ENCODE measurements around the gene PDZRN3.

Gene PDZRN3

DNA sequence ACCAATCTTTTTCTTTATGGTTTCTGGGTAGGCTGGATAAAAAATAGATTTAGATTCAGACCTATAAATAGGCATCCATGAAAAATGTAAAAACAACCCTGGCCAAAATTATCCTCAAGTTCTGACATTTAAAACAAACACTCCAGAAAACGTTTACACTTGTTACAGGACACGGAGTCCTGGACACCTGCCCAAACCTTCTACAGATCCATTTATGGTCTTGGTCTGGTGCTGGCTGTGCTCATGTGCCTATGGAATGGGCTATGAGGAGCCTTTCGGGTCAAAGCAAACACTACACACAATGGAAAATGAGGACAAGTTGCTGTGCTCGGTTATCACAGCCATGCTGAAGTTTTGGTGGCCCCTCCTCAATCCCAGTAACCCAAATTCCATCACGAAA, 108.1 kb downstream of the PDZRN3 start:
- TF ChIP-seq, protein P1, sequence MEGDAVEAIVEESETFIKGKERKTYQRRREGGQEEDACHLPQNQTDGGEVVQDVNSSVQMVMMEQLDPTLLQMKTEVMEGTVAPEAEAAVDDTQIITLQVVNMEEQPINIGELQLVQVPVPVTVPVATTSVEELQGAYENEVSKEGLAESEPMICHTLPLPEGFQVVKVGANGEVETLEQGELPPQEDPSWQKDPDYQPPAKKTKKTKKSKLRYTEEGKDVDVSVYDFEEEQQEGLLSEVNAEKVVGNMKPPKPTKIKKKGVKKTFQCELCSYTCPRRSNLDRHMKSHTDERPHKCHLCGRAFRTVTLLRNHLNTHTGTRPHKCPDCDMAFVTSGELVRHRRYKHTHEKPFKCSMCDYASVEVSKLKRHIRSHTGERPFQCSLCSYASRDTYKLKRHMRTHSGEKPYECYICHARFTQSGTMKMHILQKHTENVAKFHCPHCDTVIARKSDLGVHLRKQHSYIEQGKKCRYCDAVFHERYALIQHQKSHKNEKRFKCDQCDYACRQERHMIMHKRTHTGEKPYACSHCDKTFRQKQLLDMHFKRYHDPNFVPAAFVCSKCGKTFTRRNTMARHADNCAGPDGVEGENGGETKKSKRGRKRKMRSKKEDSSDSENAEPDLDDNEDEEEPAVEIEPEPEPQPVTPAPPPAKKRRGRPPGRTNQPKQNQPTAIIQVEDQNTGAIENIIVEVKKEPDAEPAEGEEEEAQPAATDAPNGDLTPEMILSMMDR (IDR thresholded peaks at IDR 0.05; ENCODE audit: extremely low read depth, insufficient read depth, missing control alignments), result no peak
- no peak for DNase-seq (ENCODE audit: low spot score)
- in situ Hi-C loops (cut with MboI; ENCODE audit: low pct_unique_long_range_greater_than_20kb, low sequenced_read_pairs, unreplicated experiment), result no loop called here

DNA sequence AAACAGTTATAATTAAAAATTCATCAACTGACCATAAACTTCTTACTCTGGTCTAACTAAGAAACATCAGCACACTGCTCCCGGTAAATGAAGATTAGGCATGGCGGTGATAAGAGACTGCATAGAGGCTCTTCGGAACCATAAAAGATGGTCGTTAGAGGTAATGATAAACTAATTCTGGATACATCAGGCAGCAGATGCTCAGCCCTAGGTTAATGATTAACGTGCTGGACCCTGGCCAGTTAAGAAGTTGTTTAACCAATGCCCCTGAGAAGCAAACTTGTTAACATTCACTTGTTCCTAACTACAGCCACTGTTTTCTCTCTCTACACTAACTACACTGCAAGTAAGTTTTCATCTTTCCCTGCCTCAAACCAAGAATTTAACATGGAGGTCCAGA, 111.5 kb downstream of the PDZRN3 start:
- no peak for DNase-seq (ENCODE audit: low spot score)
- in situ Hi-C loops (cut with MboI; ENCODE audit: low pct_unique_long_range_greater_than_20kb, low sequenced_read_pairs, unreplicated experiment), result no loop called here
- TF ChIP-seq, protein P1 (IDR thresholded peaks at IDR 0.05; ENCODE audit: extremely low read depth, insufficient read depth, missing control alignments), result no peak

DNA sequence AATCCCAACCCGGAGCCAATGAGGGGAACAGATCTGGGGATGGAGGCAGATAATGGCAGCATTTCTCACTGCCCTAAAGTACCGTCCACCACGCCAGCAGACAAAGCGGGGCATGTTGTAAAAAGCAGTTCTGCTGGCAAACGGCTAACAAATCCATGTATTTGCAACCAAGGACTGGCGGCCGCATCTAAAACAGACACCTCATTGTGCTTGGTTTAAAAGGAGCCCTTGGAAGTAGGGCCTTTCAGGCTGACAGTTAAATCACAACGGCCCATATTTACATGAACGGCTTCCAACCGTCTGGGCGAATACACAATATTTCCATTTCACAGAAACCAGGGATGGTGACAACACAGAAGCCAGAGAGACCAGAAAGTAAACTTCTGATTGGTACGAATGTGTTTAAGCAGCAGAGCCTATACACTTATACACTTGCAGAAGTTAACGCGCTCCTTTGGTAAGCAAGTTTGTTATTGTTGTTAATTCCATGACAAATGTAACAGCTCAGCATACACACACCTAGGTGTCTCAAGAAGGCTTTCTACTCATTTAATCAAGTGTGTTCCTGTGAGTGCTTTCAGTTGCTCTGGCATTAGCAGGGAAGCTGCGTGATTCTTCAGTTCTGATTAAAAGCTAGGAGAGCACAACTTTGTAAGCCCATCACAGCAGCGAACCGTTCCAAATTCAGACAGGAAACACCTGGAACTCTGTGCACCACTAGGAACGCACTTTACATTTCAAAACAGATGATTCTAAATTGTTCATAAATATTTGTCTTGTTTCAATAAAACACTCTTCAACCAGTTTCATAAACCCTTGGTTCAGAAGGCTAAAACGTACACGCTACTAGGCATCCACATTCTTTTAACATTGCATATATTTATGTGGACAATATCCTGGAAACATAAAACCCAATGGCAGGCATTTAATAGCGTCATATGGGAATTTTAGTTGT, 112.9 kb downstream of the PDZRN3 start:
- DNase-seq (ENCODE audit: low spot score), result no peak
- TF ChIP-seq, protein P1 (IDR thresholded peaks at IDR 0.05; ENCODE audit: extremely low read depth, insufficient read depth, missing control alignments), result no peak
- in situ Hi-C loops (cut with MboI; ENCODE audit: low pct_unique_long_range_greater_than_20kb, low sequenced_read_pairs, unreplicated experiment), result no loop called here

DNA sequence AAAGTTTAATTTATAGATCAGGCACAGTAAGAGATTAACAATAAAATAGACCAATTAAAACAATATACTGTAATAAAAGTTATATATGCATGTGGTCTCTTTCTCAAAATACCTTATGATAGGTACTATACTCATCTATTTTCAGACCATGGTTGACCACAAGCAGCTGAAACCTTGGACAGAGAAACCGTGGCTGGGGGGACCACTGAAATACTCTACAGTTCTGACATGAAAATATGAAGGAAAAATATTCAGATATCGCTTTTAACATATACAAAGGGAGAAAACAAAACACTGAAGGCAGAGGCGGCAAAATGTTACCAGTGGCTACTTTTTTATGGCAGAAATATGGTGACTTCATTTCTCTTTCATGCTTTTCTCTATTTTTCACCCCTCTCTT, 114.0 kb downstream of the PDZRN3 start:
- in situ Hi-C loops (cut with MboI; ENCODE audit: low pct_unique_long_range_greater_than_20kb, low sequenced_read_pairs, unreplicated experiment), result no loop called here
- TF ChIP-seq, protein P1 (IDR thresholded peaks at IDR 0.05; ENCODE audit: extremely low read depth, insufficient read depth, missing control alignments), result no peak
- DNase-seq (ENCODE audit: low spot score), result no peak

DNA sequence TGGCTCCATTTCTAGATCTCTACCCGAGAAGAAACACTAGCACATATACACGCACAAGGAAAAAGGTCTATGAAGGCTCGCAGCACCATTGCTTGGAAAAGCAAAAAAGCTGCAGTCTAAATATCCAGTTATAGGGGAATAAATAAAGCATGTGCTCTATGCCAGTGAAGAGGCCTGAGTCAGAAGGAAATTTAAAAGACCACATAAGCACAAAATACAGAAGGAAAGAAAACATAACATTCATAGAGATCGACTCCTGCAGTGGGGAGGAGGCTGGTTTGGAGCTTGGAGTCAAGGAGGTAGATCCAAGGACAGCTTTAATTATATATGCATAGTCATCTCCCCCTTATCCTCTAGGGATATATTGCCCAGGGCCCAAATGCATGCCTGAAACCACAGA, 114.4 kb downstream of the PDZRN3 start:
- no peak for DNase-seq (ENCODE audit: low spot score)
- in situ Hi-C loops (cut with MboI; ENCODE audit: low pct_unique_long_range_greater_than_20kb, low sequenced_read_pairs, unreplicated experiment), result no loop called here
- TF ChIP-seq, protein P1 (IDR thresholded peaks at IDR 0.05; ENCODE audit: extremely low read depth, insufficient read depth, missing control alignments), result no peak

DNA sequence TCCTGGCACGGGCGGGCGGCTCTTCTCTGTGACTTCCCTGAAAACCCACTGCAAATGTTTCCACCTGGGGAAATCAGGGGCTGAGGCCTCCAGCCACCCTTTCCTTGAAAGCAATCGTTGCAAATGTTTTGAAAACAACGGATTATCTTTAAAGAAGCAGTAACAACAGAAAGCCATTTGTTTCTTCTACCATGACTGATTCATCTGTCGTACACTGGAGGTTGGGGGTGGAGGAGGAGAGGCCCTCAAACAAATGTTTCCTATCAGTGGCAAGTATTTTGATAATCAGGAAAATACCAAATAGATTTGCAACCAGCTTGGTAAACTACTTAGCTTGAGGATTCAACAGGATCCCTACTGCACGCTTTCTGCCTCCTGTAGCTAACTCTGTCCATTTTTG, 114.9 kb downstream of the PDZRN3 start:
- TF ChIP-seq, protein P1 (IDR thresholded peaks at IDR 0.05; ENCODE audit: extremely low read depth, insufficient read depth, missing control alignments), result no peak
- in situ Hi-C loops (cut with MboI; ENCODE audit: low pct_unique_long_range_greater_than_20kb, low sequenced_read_pairs, unreplicated experiment), result loop anchor here (10.0 kb wide), 1 partner anchor 405 kb away; no protein-coding TSS in a partner anchor
- no peak for DNase-seq (ENCODE audit: low spot score)
